Inflammatory macrophage treated with lipopolysaccharide for 4 hours (primary cell): Measurements from ENCODE around the gene TUBGCP3.
A peak's percentile ranks its signal among the peaks of the same experiment; 100 is the strongest.

Experiments
- DNase-seq: peaks from one replicate; pipeline ENCODE4 v3.0.0-alpha.2; 2020

TUBGCP3 gene

DNA sequence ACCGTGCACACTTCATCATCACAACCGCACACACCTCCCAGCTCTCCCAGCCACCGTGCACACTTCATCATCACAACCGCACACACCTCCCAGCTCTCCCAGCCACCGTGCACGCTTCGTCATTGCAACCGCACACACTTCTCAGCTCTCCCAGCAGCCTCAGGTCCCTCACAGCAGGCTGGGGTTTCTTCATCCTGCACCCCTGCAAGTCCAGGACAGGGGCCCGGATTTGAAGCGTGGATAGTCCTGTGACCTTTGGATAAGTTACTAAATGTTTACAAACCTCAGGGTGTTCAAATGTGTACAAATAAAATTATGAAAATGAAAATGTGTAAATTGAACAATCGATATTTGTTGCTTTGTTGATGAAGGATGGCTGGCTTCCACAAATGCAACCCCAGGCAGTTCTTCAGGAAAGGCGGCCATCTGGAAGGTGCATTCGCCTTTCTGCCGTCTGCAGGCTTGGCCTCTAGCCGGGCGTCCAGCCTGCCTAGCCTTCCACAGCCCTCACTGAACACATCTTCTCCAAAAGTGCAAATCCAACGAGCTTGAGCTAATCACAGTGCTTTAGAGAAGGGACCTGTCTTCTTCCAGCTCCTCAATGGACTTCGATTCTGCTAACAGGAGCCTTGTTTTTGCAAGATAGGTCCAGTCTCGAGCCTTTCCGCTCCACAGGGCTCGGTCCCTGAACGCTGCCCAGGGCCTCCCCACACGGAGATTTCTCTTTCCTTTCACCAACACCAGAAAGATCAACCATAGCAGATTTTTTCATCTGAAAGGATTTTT lies 137.6 kb downstream of the TUBGCP3 start:
- DNase-seq, result no peak

DNA sequence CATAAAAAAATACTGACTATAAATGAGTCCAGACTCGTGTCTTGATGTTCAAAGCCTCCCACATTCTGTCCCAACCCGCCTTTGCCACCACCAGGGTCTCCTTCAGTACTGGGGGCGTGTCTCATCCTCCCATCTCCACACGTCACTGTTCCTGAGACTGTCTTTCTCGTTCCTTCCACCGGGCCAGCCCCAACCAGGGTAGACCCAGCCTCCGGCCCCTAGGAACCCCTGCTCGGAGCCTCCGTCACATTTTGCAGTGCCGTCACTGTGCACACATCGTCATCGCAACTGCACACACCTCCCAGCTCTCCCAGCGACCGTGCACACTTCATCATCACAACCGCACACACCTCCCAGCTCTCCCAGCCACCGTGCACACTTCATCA lies 138.4 kb downstream of the TUBGCP3 start:
- no peak for DNase-seq

DNA sequence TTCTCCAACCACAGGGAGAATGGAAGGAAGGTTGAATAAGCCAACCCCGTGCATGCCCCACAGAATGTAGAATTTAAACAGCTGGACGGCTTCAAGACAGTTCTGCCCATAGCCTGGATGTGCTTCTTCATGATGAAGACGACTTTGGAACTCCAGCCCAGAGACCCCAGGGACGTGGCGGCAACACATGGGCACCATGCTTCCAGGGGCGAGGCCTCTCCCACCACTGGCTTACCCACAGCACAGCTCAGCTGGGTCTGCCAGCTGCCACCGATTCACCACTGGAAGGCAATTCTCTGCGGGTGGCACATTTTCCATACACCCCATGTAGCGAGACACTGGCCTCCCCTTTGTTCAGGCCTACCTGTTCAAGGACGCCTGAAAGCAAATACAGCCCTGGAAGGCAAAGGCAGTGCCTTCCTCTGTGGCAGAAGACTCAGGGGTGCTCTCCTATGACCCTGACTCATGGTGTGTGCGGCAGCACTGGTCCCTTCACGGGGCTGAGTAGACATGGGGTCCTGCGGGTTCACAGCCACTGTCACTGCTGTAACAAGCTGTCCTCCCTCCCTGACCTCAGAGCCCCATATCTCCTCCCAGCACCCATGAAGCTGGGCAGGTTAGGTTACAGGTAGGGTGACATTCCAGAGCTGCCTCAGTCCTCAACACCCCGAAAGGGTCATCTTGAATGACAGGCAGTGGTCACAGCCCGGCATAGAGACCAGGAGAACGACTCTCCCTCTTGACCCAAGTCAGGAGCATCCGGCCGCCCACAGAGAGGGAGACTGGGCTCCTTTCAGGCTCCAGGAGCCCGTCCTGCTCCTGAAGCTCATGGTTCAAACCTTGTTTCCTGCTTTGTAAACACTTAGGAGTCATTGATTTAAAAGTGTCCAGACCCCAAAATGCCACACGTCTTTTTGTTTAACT lies 139.1 kb downstream of the TUBGCP3 start:
- DNase-seq, result no peak

DNA sequence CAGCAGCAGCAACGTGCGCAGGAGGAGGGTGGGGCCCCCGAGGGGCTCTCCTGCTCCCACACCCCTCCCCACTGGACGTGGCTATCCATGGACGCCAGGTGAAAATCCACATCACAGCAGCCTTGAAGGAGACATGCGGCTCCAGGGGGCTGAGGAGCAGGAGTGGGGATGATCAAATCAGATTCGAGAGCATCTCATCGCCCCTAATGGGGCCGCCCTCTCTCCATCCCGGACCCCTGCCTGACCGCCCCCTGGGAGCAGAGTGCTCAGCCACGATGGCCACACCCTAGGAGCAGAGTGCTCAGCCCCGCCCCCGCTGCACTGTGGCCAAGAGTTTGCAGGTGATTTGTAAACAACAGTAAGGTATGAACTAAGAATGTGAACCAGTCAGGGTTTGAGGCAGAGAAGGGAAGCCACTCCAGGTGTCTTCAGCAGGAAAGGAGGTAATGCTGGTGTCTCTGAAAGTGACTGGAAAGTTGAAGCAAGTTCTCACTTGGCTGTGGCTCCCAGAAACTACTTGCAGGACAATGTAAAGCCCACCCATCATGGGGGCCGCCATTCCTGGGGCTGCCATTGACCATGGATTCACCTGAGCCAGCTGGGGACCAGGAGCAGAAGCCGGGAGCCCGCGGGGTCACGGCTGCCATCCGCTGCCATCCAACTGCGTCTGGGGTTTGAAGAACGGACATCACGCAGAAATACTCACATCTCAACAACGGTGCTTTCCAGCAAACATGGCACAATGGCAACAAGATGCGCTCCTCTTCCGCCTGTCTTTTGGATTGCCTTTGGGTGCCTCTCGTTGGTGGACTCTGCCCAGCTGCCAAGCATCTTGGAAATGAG lies 140.0 kb downstream of the TUBGCP3 start:
- no peak for DNase-seq

DNA sequence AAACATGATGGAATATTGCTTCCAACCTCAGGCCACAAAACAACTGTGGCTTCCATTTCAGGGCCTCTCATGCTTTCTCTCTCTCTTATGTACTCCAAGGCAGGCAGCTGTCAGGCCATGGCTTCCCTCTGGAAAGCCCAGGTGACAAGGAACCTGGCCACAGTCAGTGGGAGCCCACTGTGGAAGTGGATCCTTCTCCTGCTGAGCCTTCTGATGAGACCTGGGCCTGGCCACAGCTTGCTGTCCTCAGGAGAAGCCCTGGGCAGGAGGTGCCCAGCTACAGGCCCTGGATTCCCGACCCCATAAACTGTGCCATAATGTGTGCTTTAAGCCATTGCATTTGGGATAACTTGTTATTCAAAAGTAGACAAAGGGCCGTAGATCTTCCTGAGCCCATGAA lies 140.6 kb downstream of the TUBGCP3 start:
- DNase-seq, result no peak

DNA sequence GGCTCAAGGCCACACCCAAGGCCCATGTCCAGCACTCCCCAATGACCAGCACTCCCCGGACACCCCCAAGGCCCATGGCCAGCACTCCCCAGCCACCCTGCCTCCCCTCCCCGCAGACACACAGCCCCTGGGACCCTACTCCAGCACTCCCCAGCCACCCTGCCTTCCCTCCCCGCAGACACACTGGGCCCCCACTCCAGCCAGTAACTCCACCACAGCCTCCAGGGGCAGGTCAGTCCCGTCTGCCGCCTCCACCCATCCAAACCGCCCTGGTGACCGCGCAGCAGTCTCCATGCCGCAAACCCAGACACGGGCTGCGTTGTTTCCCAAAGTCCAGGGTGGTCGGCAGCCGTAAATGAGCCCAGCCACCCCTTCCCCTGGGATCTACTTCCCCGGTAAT lies 141.1 kb downstream of the TUBGCP3 start:
- DNase-seq, result no peak

DNA sequence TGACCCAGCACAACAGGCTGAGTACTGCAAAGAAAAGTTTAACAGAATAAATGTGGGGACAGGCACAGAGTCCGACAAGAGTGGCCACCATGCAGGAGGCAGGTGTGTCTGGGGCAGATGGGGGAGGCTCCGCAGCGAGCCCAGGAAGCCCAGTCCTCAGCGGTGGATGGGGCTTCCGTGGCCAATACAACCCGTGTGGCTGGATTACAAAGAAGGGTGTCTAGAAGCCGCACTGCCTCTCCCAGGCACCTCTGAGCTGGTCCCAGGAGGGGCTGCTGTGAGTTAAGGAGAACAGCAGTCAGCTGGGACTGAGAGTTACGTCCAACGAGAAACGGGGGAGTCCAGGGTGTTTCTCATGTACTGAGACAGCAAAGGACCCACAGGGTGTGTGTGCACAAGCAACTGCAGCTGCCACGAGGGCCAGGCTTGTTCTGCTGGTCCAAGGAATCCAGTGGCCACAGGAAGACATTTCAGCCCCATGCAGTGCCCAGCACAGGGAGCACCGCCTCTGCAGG lies 141.5 kb downstream of the TUBGCP3 start:
- DNase-seq, result no peak

DNA sequence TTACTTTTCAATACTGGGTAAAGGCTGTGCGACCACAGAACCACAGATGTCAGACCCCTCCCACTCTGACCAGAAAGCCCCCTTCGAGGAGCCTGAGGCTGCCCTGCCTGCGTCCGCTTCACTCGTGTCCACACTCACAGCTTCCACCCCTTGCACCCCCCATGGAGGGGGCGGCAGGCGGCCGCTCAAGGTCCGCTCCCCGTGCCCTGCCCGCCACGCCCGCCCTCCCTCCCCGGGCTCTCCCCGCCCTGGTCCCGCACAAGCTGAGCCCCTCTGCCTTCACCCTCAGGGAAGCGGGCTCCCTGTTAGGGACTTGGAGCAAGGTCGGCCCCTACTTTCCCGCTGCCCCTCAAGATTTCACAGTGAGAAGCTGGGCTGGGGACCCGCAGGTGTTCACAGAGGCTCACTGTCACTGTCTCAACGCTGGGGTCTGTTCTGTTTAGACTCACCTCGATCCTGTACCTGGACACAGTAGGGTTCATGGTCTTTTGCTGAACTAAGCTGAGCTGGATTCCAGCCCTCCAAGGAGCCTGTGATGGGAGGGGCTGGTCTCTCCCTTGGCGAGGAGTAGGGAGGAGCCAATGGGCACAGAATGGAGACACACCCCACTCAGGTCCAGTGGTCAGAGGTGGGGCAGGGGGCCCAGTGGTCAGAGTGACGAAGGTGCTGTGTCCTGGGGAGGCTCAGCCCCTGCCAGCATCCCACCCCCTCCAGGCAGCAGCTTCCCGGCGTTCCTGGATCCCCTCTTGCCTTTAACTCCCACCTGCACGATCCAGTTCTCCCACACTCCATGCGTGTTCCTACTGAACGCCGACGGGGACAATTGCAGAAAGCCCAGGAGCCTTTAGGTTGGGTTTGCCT lies 142.3 kb downstream of the TUBGCP3 start:
- no peak for DNase-seq

DNA sequence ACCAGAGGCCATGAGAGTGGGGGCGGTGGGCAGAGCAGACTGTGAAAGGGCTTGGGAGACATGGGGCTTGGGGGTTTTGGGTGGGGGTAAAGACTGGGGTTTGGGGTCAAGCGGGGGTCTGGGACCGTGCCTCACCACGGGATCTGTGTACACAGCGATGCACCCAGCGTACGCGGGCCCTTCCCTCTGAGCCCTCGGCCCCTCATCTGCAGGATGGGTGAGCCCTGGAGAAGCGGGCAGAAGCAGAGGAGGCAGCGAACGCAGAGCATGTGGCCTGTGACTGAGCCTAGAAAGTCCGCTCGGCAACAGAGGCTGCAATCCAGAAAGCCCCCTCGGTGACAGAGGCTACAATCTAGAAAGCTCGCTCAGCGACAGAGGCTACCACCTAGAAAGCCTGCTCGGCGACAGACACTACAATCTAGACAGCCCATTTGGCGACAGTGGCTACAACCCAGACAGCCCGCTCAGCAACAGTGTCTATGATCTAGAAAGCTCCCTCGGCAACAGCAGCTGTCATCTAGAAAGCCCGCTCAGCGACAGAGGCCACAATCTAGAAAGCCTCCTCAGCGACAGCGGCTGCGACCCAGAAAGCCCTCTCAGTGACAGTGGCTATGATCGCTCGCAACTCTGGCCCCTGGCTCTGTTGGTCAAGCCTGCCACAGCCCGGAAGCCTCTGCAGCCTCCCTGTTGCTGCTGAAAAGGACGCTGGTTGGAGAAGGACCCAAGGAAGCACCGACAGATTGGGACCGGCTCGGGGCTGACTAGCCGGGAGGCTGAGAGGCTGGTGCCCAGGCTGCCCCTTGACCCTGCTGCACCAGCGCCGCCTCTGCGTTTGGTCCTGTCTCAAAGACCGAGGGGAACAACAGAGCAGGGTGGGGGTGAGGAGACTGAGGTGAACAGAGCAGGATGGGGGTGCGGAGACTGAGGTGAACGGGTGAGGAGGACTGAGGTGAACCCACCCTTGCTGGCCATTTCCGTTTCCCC lies 143.2 kb downstream of the TUBGCP3 start:
- no peak for DNase-seq

DNA sequence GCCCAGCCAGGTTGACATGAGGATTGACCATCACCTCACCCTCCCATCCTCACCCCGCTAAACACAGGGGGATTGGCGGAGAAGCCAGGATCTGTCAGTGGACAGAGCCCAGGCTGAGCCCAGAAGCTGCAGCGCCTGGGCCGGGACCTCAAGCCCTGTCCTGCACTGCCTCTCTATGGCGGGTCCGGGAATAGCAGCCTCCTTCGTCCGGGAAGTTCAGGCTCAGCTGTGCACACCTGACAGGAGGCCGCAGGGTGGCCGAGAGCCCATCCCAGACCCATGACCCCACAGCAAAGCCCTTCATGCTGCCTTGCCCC lies 144.0 kb downstream of the TUBGCP3 start:
- DNase-seq, result peak; percentile 27

DNA sequence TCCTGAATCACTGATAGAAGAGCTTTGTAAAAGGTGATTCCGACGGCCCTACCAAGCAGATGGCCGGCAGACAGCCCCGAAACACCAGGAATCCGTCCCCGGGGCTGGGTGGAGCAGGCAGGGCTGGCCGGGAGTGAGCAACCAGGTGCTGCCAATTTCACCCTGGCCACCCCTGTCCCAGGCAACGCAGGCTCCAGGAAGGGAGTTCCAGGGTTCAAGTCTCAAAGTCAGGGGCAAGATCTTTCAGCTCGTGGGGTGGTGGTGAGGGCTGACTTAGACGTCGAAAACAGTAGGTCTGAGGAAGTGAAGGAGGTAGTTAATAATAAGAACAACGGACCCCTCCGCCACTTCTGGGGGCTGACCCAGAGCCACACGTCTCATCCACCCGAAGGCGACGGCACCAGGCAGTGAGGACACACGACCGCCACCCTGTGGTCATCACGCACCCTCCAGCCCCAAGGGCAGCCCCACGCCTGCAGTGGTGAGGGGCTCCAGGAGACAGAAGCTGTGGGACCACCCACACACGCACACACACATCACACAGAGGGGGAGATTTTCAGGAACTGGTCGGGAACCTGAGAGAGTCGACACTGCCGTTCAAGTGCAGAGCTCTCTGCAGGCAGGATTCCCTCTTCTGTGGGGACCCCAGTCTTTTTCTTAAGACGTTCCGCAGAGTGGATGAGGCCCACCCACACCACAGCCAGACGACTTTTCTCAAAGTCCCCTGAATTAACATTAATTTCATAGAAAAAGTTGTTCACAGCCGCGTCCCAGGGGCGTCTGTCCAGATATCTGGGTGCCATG lies 144.6 kb downstream of the TUBGCP3 start:
- no peak for DNase-seq

DNA sequence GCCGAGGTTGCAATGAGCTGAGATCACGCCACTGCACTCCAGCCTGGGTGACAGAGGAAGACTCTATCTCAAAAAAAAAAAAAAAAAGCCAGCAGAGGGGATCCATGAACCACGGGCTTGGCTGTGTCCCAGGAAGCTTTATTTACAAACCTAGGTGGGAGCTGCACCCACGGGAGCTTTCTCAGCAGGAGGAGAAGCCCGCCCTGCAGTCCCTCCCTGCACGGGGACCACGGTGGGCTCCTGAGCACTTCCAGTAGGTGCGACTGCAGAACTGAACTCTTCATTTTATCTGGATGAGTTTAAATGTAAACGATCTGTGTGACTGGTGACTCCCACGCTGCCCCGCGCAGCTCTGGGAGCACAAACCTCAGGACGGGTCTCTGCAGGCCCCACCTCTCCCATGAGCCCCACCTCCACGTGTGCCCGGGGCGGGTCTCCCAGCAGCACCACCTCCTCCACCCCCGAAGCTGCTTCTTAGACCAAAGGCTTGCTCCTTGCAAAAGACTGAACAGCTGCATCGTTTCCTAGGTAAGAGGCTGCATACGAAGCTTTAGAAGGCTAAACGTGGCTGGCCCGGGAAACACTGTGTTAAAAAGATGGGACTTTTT lies 145.4 kb downstream of the TUBGCP3 start:
- DNase-seq, result no peak

DNA sequence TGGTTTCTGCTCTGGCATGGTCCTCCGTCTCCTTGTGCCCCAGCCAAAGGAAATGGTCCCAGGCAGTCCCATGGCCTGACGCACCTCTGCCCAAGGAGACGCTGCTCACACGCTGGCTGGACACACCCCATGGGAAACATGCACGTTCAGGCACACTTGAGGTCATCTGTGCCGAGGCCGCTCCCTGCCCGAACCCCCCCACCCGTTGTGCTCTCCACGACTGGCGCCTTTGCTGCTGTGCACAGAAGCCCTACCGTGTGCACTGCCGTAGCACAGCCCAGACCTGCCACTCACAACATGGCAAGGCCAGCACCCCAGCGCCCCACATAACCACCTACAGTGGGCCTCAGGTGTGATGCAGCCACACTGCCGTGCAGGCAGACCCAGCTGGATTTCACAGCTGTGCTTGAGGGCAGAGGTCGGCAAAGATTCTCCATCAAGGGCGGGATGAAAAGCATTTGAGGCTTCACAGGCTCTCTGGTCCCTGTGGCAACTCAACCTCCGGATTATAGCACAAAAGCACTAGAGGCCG lies 146.1 kb downstream of the TUBGCP3 start:
- DNase-seq, result no peak

DNA sequence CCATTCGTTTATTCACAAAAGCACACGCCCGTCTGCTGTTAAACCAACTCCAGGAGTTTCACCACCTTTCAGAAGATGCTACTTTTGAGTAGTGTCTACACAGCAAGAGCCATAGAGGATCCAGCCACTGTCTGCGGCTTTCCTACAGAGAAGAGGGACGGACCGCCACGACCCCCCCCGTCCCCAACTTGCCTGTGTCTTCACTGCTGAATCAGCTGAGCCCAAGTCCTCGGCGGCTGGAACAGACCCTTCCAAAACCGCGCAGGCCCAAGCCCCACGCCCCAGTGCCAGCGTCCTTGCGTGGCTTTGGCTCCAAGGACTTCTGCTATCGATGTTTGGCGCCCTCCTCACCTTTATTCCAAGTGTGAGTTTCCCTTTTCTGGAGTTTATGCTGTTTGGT lies 146.7 kb downstream of the TUBGCP3 start:
- DNase-seq, result no peak

DNA sequence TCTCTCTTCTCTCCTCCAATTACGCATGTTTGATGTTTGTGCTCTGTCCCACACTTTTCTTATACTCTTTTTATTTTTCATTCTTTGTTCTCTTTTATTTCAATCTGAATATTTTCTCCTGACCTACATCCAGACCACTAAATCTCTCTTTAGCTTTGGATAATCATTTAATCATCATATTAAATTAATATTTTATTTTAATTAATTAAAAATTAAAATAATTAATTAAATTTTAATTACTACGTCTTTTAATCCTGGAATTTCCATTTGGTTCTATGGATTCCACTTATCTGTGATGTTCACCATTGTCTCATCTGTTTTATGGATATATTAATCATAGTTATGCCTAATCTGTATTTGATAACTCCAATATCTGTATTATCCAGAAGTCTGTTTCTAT lies 149.4 kb downstream of the TUBGCP3 start:
- no peak for DNase-seq

DNA sequence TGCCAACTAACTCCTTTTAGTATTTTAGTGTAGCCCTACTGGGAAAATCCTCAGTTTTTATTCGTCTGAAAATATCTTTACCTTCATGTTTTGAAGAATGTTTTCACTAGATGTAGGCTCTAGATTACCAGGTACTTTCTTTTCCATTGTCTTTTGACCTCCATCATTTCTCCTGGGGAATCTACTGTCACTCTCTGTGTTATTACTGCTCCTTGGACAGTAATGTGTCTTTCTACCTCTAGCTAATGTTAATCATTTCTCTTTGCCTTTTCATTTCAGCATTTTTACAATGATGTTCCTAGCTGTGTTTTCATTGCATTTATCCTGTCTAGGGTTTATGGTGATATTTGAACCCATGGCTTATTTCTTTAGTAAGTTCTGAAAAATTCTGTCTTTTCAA lies 149.9 kb downstream of the TUBGCP3 start:
- no peak for DNase-seq

DNA sequence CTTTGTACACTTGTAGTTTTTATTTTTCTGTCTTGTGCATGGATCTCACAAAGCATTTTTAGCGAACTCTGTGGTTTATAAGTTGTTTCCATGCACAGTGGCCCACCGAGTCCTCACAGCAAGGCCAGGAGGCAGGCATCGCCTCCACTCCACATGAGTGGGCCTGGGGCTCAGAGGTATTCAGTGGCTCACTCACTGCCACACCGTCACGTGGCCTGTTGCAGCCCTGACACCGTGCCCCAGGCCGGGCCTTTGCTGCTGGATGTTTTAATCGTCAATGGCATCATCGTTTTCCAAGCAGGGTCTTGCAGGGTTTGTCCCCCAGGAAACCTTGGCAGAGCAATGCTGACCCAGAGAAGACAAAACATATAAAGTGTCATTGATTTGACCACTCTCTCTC lies 152.0 kb downstream of the TUBGCP3 start:
- DNase-seq, result no peak
